GM19351 (cell line): ENCODE data around the gene DGCR6L.
"Not testable (repeated sequence)": the region's sequence is repeated elsewhere in the genome, so short reads cannot be mapped to it uniquely, and the experiment has no call there.

Experiments used
- ATAC-seq: cut with Tn5 transposase; IDR thresholded peaks from one replicate; pipeline ENCODE4 v1.9.1; 2021; ENCODE audit warnings: mild to moderate bottlenecking, moderate library complexity; ENCODE audit not compliant: unreplicated experiment

DGCR6L gene

DNA sequence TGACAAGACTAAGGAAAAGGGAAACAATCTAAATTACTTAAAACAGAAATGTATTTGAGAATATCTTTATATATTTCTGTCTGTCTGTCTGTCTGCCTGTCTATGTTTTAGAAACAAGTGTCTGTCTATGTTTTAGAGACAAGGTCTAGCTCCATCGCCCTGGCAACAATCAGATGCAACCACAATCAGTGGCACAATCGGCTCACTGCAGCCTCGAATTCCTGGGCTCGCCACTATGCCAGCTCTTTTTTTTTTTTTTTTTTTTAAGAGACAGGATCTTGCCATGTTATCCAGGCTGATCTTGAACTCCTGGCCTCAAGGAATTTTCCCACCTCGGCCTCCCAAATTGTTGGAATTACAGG, 8.7 kb upstream of the DGCR6L start:
- ATAC-seq, result not testable (repeated sequence)

- ATAC-seq, result not testable (repeated sequence)
Measured at GRCh38 chr22:20325996-20326395, 6.1 kb upstream of the DGCR6L start.

DNA sequence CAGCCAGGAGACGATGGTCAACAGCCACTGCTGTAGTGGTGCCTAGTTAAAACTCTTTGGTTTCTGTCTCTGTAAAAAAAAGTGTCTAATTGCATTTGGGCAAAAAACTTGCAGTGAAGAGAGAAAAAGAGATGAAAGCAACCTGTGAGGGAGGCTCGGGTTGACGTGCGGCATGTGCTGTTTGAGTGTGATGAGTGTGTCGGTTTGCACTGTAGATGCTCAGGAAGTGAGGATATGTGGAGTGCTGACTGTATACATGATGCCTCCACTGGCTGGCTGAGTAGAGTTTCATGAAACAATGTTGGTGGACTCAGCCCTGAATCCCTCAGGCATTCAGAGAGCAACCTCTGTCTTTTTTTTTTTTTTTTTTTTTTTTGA, 4.3 kb upstream of the DGCR6L start:
- no peak for ATAC-seq

- not testable (repeated sequence) for ATAC-seq
Measured at GRCh38 chr22:20321552-20322211, 1.8 kb upstream of the DGCR6L start.

DNA sequence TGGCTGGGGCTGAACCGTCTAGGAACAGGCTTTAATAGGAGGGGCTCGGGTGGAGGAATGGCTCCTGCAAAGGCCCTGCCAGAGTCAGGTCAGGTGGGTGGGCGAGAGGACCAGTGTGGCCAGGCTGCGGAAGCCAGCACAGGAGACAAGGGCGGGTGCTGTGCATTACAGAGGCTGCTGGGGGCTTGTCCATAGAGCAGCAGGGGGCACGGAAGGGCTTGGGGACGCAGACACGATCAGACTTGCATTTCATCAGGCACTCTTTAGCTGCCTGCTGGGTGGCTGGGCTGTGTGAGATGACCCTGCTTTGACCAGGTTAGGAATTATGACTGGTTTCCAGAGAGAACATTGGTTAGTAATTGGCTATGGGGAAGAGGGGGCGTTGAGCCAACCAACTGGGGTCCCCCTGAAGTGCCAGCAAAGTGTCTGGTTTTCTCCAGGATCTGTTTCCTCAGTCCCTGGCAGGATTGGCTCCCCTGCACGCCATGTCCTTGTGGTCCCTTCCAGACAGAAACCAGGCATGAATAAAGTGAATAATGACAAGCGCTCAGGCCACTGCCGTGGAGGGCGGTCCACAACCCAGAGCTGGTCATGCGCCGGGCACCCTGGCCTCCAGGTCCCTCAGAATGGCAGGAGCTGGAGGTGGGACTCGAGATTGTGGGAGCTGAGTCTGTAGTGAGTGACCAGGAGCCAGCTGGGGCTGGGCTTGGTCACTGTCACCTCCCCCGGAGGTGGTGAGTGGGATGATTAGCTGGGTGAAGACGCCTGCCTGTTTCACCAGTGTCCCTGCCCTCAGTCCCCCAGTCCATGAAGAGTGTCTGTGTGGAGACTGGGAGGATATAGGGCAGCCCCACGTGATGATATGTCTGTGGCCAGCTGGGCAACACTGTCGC, 1.0 kb upstream of the DGCR6L start:
- not testable (repeated sequence) for ATAC-seq

- peak; percentile 19 for ATAC-seq
Measured at GRCh38 chr22:20319041-20319744, 667 bp downstream of the DGCR6L start.

- not testable (repeated sequence) for ATAC-seq
Measured at GRCh38 chr22:20318043-20318688, 1.7 kb downstream of the DGCR6L start.

DNA sequence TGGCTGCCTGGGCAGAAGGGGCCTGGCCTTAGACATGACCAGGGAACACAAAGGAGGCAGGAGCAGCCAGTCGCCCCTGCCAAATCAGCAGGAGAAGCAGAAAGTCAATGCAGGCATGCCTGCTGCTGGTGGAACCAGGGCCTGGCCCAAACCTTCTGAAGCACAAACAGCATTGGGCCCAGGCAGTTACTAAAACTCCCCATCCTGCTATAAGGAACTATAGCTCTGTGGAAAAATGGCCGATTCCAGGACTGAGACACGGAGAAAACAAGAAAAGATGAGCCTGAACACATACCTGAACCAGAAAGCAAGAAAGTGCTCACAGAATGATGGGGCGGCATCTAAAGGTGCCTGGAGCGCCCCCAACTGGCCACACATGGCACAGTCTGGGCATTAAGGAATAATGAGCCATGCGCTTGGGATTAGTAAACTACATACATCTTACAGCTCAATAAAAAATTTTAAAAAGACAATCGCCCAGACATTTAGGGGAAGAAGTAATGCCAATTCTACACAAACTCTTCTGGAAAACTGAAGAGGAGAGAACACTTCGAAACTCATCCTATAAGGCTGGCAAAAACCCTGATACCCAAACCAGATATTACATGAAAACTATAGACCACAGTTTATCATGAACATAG, 2.3 kb downstream of the DGCR6L start:
- ATAC-seq, result not testable (repeated sequence)

DNA sequence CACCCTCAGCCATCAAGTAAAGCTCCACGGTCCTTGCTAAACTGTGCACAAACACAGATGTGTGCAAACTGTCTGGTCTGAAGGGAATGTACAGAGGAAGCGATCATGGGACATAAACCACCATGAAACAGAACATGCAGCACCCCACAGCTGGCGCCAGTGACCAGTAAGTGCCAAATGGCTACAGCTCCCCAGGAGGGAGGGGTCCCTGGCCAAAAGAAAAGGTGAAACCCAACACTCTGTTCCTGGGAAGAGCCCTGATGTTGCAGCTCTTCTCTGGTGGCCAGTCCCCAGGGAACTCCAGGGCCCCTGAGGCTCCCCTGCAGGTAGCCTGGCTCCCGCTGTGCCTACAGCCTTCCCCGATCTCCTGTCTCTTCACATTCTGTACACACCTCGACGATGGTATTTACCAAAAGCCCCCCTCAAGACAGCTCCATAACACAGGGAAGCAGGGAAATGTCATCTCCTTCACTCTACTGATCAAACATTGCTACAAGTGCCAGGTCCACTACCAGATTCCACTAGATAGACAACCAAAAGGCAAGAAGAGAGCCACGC, 2.9 kb downstream of the DGCR6L start:
- ATAC-seq, result no peak

GRCh38 chr22:20316217-20316843, 3.5 kb downstream of the DGCR6L start:
- no peak for ATAC-seq

DNA sequence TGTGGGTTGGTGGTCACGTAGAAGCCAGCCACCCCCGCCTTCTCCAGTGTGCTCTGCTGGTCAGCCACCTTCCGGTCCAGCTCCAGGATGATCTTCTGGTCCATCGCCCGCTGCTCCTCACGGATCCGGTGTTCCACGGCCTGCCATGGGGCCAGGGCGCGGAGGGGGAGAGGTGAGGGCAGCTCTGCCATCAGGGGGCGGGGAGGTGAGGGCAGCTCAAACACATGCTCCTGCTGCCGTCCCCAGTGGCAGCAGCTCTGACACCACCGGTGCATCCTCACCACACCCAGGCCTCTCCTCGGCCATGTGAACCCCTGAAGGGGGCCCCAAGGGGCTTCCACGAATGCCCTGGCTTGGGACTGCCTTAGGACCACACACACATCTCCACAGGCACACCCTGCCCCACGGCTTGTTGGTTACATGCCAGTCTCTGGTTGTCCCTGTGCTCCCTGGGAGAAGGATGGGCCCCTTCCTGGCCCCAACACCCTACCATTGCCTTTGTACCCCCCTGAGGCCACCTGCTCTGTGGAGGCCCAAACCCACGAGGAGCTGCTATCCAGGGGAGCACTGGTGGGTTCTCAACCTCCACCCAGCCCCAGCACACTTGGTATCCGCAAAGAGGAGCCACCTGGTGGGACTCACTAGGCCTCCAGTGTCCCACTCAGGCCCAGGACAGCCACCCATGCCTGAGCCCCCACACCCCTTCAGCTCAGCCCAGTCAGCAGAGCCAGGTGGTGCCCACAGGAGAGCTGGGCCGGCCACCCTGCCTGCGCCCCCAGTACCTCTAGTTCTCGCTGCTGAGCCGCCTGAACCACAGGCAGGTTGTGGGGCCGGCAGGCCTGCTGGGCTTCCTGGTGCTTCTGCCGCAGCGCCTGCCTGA, 4.3 kb downstream of the DGCR6L start:
- ATAC-seq, result no peak

DNA sequence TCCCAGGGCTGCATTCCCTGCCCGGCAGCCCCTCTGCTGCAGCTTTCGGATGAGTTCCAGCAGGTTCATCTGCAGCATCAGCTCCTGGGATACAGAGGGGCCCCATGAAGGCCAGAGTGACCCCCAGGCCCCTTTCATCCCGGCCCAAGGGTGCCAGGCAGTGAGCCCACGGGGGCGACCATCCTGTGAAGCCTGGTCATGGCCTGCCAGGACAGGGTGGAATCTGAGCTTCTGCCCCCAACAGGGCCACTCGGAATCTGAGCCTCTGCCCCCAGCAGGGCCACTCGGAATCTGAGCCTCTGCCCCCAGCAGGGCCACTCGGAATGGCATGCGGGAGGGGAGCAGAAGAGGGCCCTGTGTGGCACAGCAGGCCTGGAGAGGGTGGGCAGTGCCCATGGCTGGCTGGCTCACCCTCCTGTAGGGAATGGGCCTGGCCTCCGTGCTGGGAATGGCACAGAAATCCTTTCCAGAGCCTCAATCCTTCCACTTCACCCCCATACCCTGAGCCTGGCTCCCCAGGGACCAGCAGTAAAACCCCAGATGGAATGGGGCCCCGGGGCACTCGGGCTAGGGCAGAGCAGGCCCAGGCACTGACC, 5.0 kb downstream of the DGCR6L start:
- ATAC-seq, result not testable (repeated sequence)

DNA sequence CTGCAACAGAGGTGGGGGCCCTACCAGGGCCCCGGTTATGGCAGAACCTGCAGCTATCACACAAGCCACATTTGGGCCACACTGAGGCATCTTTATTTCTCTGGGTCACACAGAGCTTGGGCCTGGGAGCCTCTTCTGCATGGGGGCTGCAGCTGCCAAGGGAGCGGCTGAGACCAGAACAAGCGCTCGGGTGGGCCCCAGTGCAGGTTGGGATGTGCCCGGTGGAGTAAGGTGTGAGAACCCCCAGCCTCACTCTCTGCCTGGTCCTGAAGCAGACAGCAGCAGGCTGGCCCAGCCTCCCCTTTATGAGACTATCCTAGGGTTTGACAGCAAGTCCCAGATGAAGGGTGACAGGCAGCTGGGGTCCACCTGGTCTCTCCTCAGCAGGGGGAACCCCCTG, 5.7 kb downstream of the DGCR6L start:
- ATAC-seq, result not testable (repeated sequence)

DNA sequence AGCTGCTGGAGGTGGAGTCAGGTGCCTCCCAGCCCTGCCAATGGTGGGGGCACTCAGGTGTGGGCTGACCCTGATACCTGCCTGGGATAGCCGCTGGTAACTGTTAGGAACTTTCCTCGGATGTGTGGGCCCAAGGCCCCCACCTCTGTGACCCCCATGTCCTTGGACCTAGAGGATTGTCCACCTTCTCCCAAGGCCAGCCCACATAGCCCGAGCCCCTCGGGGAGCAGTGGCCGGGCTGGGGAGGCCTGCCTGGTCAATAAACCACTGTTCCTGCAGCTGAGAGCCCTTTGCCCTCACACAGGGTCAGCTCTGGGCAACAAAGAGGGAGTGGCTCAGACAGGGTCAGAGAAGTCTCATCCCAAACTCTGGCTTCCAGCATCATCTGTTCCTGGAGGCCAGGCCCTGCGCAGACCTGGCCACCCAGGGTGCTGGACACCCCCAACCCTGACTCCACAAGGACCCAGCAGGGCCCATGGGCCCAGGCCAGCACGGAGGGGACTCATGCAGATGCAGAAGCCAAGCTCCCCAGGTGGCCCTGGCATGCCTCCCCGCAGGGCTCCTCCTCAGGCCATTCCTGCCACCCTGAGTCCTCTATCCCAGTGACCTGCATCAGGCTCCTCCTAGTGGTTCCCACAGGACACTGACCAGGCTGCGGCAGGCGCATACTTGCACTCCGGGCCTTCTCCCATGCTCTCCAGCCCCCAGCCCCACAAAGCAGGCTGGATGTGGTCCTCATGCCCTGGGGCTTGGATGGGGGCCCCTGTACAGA, 6.4 kb downstream of the DGCR6L start:
- ATAC-seq, result not testable (repeated sequence)

DNA sequence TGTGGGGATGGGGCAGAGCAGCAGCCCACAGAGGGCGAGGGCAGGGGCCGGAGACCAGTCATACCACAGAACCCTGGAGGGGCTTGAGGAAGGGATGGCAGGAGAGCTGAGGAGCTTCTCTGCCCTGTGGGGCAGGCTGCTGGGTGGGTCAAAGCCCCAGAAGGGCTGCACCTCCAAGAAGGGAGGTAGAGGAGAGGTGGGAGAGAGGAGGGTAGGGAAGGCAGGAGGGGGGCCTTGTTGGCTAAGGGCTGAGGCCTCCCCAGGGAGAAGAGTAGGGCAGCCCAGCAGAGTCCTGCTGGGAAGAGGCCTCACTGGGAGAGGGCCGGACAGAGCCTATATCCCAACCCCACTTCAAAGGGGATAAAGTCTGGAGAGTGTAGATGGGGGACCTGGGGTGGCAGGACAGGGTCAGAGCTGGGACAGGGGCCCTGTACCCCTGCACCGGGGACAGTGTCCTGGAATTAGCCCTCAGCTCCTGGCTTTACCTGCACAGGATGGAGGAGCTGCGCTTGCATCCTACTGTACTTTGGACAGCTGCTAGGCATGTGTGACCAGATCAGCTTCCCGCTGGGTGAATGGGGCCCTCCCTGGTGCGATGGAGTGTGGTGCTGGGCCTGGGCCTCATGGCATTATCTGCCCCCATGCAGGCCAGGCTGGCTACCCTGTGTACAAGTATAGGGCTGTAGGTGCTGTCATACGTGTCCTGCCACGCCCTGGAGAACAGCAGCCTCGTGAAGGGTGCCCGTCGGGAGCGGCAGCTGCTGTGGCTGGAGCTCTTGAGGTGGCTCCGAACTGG, 7.3 kb downstream of the DGCR6L start:
- ATAC-seq, result no peak

DNA sequence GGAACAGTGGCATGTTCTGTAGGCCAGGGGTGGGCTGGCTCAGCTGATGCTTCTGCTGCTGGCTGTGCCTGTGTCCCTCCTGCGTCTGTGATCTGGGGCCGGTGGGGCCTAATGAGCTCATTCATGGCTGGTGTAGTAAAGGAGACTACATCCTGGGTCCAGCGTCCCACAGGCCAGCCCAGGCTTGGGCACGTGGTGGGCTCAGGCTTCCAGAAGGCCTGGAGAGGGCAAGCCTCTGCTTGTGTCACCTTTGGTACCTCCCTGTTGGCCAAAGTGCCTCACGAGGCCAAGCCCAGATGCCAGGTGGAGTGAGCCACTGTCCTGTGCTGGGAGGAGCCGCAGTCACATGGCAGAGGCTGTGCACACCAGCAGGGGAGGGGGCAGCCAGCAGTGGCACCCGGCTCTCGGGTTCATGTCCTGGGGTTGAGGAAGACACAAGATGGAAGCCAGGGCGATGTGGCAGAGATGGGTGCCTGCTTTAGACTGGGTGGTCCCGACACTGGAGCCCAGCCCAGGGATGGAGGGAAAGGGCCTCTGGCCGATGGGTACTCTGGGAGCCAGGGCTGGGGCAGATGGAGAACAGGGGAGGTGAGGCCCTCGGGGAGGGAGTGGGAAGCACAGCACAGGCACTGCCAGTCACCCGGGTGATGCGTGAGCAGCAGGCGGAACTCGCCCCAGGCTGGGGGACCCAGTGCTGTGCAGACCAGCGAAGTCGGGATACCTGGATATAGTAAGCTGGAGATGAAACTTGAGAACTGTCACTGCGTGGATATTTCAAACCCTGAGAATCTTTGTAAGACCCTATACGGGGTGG, 8.4 kb downstream of the DGCR6L start:
- not testable (repeated sequence) for ATAC-seq
